GM23338 (cell line): ENCODE results near the gene XIRP2. TPM values are rescaled to one million over a fixed set of nuclear protein-coding genes. Genes with fewer than 3 reads are reported as not detected.

ENCODE experiments used
- ATAC-seq: fragments of 200-7000 bp; cut with Tn5 transposase; 3 replicates; pipeline ENCODE4 v1.9.1; 2020
- DNase-seq: peaks from one replicate; pipeline ENCODE4 v3.0.0-alpha.2; 2015; ENCODE audit warnings: low spot score
- H2AFZ ChIP-seq: fragments of 200-600 bp; sonication (generic); 2 replicates; pipeline ENCODE4 v1.8.0; 2016; ENCODE audit warnings: antibody characterized with exemption, mild to moderate bottlenecking, moderate library complexity
- H3F3A ChIP-seq: fragments of 200-600 bp; sonication (generic); replicated peaks from 2 replicates; pipeline ENCODE4 v1.8.0; 2017; ENCODE audit warnings: antibody characterized with exemption, mixed run types, low read depth
- H3K27ac ChIP-seq: fragments of 200-600 bp; sonication (generic); 2 replicates; pipeline ENCODE4 v1.6.1; 2016; ENCODE audit warnings: low read depth
- H3K27me3 ChIP-seq: fragments of 200-600 bp; sonication (generic); 2 replicates; pipeline ENCODE4 v1.8.0; 2016; ENCODE audit warnings: mild to moderate bottlenecking, mixed run types, moderate library complexity; ENCODE audit not compliant: insufficient read depth
- H3K36me3 ChIP-seq: fragments of 200-600 bp; sonication (generic); 2 replicates; pipeline ENCODE4 v1.8.0; 2016; ENCODE audit warnings: mild to moderate bottlenecking; ENCODE audit not compliant: insufficient read depth
- H3K4me1 ChIP-seq: fragments of 200-600 bp; sonication (generic); 2 replicates; pipeline ENCODE4 v1.8.0; 2016; ENCODE audit warnings: mild to moderate bottlenecking, moderate library complexity; ENCODE audit not compliant: insufficient read depth
- H3K4me2 ChIP-seq: fragments of 200-600 bp; sonication (generic); 2 replicates; pipeline ENCODE4 v1.7.1; 2017; ENCODE audit warnings: mixed run types
- H3K4me3 ChIP-seq: fragments of 200-600 bp; sonication (generic); 2 replicates; pipeline ENCODE4 v1.6.1; 2016; ENCODE audit warnings: mixed run types
- H3K79me2 ChIP-seq: fragments of 200-600 bp; sonication (generic); replicated peaks from 2 replicates; pipeline ENCODE4 v1.8.0; 2017; ENCODE audit warnings: mild to moderate bottlenecking; ENCODE audit not compliant: insufficient read depth
- H3K9me2 ChIP-seq: fragments of 200-600 bp; sonication (generic); 2 replicates; pipeline ENCODE4 v1.8.0; 2017; ENCODE audit not compliant: insufficient read depth
- H4K20me1 ChIP-seq: fragments of 200-600 bp; sonication (generic); replicated peaks from 2 replicates; pipeline ENCODE4 v1.8.0; 2017; ENCODE audit warnings: mild to moderate bottlenecking; ENCODE audit not compliant: insufficient read depth
- H3K27ac Mint-ChIP-seq: 2 replicates; pipeline ENCODE4 v1.8.0; 2020; ENCODE audit warnings: inconsistent platforms, mild to moderate bottlenecking, moderate library complexity, mixed read lengths
- H3K27me3 Mint-ChIP-seq: 3 replicates; pipeline ENCODE4 v1.8.0; 2022; ENCODE audit warnings: low read depth, mild to moderate bottlenecking, moderate library complexity, mixed read lengths, inconsistent platforms; ENCODE audit not compliant: insufficient read depth, poor library complexity
- H3K36me3 Mint-ChIP-seq: 3 replicates; pipeline ENCODE4 v1.8.0; 2021; ENCODE audit warnings: low read depth, mild to moderate bottlenecking, inconsistent platforms, moderate library complexity, mixed read lengths
- H3K4me1 Mint-ChIP-seq: 3 replicates; pipeline ENCODE4 v1.8.0; 2020; ENCODE audit warnings: mild to moderate bottlenecking, inconsistent platforms, mixed read lengths
- H3K4me3 Mint-ChIP-seq: 3 replicates; pipeline ENCODE4 v1.8.0; 2021; ENCODE audit warnings: moderate library complexity, mild to moderate bottlenecking, inconsistent platforms, mixed read lengths
- H3K9me3 Mint-ChIP-seq: 3 replicates; pipeline ENCODE4 v1.8.0; 2020; ENCODE audit warnings: moderate library complexity, mild to moderate bottlenecking, inconsistent platforms, mixed read lengths
- CREB1 ChIP-seq: fragments of 250-450 bp; sonication (Bioruptor Pico); IDR thresholded peaks from 2 replicates; pipeline ENCODE4 v1.5.0; 2020; ENCODE audit warnings: low read depth, mild to moderate bottlenecking, moderate library complexity
- NANOG ChIP-seq: IDR thresholded peaks from 2 replicates; pipeline ENCODE4 v1.6.1; 2016; ENCODE audit warnings: antibody characterized with exemption, borderline replicate concordance
- ZNF114 ChIP-seq: fragments of 250-450 bp; sonication (Bioruptor Pico); IDR thresholded peaks from 2 replicates; pipeline ENCODE4 v1.5.0; 2020; ENCODE audit warnings: mild to moderate bottlenecking, moderate library complexity
- ZNF331 ChIP-seq: fragments of 250-450 bp; sonication (Bioruptor Pico); IDR thresholded peaks from 2 replicates; pipeline ENCODE4 v1.5.0; 2020; ENCODE audit warnings: low read depth, mild to moderate bottlenecking, moderate library complexity
- polyA plus RNA-seq: library from polyadenylated mRNA; unstranded; fragments of >200 nt; fragmentation: Nextera tagmentation; extraction: Ambion mirVana; gene quantifications from 2 replicates; pipeline ENCODE4 v1.2.1, GENCODE V29; 2016
- total RNA-seq: library from RNA; depleted of rRNA; stranded (reverse); fragments of >200 nt; shearing (Covaris generic); gene quantifications from 2 replicates; pipeline ENCODE4 v1.2.3, GENCODE V29; 2014
- TF ChIP-seq, protein P1 (sequence below): IDR thresholded peaks from 2 replicates; pipeline ENCODE4 v1.6.1; 2016; ENCODE audit warnings: antibody characterized with exemption
- TF ChIP-seq, protein P2 (sequence below), 2 experiments: fragments of 200-600 bp in 1 of 2; sonication (generic) in 1 of 2; conservative IDR thresholded peaks; 2 replicates each; pipeline versions ENCODE4 v1.5.1 to v1.6.1; 2016 to 2017; ENCODE audit warnings: antibody characterized with exemption in 2 of 2, low read depth in 2 of 2, mild to moderate bottlenecking in 2 of 2, moderate library complexity in 1 of 2

XIRP2 gene
- total and polyA plus RNA-seq, 2 experiments from 2014 or later: 0.17 to 0.31 TPM

DNA sequence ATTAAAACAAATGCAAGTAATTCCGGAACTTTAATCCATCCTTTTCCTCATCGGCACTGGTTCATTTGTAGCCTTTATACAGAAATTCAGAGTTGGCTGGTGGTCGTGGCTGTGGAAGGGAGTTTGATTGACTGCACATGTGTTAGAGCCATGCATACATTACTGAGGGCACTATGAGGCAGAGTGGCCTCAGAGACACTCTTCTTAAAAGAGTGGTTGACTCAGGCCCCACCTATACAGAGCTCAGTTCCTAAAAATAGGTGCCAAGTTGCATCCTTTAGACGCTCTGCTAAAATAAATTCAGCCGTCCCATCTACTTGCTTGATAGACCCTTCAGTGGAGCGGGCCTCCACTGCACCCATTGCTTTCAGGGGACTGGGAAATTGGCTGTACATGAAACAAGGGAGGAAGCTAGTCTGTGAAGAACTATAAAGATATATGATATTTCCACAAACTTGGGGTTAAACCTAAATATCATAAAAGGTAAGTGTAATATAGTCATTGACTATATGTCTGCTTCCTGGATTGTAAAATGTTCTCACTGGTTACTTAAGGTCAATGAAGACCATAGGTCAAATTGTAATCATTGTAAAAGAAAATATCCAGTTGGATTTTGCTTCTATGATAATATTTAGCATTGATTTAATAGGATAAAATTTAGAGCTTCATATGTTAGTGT lies 298.9 kb downstream of the XIRP2 start (continued):
- TF ChIP-seq, protein P1, sequence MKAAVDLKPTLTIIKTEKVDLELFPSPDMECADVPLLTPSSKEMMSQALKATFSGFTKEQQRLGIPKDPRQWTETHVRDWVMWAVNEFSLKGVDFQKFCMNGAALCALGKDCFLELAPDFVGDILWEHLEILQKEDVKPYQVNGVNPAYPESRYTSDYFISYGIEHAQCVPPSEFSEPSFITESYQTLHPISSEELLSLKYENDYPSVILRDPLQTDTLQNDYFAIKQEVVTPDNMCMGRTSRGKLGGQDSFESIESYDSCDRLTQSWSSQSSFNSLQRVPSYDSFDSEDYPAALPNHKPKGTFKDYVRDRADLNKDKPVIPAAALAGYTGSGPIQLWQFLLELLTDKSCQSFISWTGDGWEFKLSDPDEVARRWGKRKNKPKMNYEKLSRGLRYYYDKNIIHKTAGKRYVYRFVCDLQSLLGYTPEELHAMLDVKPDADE: no peak
- TF ChIP-seq, protein P2, sequence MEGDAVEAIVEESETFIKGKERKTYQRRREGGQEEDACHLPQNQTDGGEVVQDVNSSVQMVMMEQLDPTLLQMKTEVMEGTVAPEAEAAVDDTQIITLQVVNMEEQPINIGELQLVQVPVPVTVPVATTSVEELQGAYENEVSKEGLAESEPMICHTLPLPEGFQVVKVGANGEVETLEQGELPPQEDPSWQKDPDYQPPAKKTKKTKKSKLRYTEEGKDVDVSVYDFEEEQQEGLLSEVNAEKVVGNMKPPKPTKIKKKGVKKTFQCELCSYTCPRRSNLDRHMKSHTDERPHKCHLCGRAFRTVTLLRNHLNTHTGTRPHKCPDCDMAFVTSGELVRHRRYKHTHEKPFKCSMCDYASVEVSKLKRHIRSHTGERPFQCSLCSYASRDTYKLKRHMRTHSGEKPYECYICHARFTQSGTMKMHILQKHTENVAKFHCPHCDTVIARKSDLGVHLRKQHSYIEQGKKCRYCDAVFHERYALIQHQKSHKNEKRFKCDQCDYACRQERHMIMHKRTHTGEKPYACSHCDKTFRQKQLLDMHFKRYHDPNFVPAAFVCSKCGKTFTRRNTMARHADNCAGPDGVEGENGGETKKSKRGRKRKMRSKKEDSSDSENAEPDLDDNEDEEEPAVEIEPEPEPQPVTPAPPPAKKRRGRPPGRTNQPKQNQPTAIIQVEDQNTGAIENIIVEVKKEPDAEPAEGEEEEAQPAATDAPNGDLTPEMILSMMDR (conservative IDR thresholded peaks at IDR 0.05; ENCODE audit: low read depth in 2 of 2): no peak

DNA sequence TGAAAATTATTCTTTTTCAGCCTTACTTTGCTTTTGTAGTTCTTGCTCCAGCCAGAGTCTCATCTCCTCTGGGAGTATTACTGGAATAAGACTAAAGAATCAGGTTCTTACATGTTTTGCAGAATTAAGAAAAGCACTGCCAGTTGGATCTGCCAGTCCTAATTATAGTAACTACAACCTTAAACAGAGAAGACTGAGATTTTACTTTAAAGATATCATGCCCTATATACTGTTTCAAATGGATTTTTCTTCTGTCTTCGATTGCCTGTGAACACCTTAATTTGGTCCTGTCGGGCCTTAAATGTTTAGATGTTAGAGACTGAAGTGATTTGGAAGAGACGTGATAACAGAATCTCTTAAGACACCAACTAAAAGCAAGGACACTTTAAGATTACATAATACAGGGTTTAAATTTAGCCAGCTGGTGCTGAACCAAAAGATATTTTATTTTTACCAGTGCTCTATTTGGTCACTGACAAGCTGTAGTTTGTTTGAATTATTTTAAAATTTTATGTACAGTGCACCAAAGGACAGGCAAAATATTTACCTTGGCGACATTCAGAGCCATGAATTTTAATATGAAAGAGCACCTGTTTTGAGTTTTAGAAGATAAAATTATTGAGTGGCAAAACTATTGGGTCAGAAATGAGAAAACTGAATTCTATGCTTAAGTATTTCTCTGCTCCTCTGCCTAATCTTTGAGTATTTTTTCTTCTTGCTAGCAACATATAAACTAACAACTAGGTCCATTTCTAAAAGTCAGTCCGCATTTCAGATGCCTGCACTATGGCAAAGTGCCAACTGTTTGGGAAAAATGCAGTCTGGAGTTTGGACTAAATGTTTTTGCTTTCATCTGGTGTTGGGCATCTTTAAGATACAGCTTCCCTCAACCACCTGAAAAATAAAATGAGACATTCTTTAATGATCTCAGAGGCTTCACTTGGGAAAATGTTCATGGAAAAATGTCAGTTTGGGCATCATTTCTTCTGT lies 300.0 kb downstream of the XIRP2 start:
- Histone ChIP-seq H4K20me1 (no peaks in the 10 kb centered on the region), H3K36me3 (no peaks in the 10 kb centered on the region), H3K4me1 (0 out of 2 replicates have a peak, but pooled peaks cover 5% of the 10 kb centered on the region), H3K27ac (no peak overlapping the region), H2AFZ (no peak overlapping the region), H3K79me2 (no peaks in the 10 kb centered on the region), H3K4me2 (no peak overlapping the region), H3K27me3 (no peaks in the 10 kb centered on the region), H3F3A (no peaks in the 10 kb centered on the region), H3K9me2 (no peaks in the 10 kb centered on the region; the same call in 1 of the 2 replicates), H3K4me3 (no peak overlapping the region)
- DNase-seq (no peak), ATAC-seq (no peak)
- Mint-ChIP-seq H3K27me3 (peaks cover 2% of the 10 kb centered on the region), H3K4me3 (no peak overlapping the region), H3K9me3 (no peaks in the 10 kb centered on the region), H3K36me3 (no peaks in the 10 kb centered on the region), H3K27ac (no peak overlapping the region), H3K4me1 (peaks cover 16% of the 10 kb centered on the region; the same call in 2 of the 3 replicates)
- no peak for TF ChIP-seq CREB1 (CRISPR knock-in tag)
- TF ChIP-seq, protein P2 (conservative IDR thresholded peaks at IDR 0.05; ENCODE audit: low read depth in 2 of 2): no peak
- TF ChIP-seq, protein P1: no peak
- no peak for TF ChIP-seq ZNF331 (CRISPR knock-in tag)
- TF ChIP-seq NANOG: no peak
- TF ChIP-seq ZNF114 (CRISPR knock-in tag): no peak
